Measurements from ENCODE around the gene UBTD2. TPM values are rescaled to one million over a fixed set of nuclear protein-coding genes. Genes with fewer than 3 reads are reported as not detected.
A peak's percentile ranks its signal among the peaks of the same experiment; 100 is the strongest.

The UBTD2 gene
- polyA plus RNA-seq, 3 donors, result 2.3 to 3.2 (median 2.6) TPM

GRCh38 chr5:172183881-172184280, 99.7 kb downstream of the UBTD2 start:
- H3K4me1 ChIP-seq (ENCODE audit: control insufficient read depth in 1 of 2, insufficient read depth in 2 of 2, low read length in 2 of 2), result peaks cover 66 to 81% of the 10 kb centered on the region in 2 donors
- Mint-ChIP-seq H3K4me3 (no peak overlapping the region), H3K27ac (peak overlapping the region in 5 of 7 donors; percentile 13 to 100 (median 98)), H3K9me3 (no peaks in the 10 kb centered on the region), H3K36me3 (peaks cover 39 to 56% of the 10 kb centered on the region in 2 donors), H3K4me1 (peaks cover 67% of the 10 kb centered on the region), H3K27me3 (ENCODE audit: low read depth in 3 of 3) (peaks cover 0 to 2% (median 2%) of the 10 kb centered on the region in 3 donors)
- peaks cover 90% of the 10 kb centered on the region for H3K79me2 ChIP-seq (ENCODE audit: insufficient read depth, low read length)
- no peak for DNase-seq
- H3K4me2 ChIP-seq (replicated peaks; ENCODE audit: extremely low read depth, low read length, poor library complexity, severe bottlenecking), result peak overlapping the region; percentile 80
- no peak for TF ChIP-seq CTCF (IDR thresholded peaks at IDR 0.05)
- intact Hi-C loops (cut with micrococcal nuclease), result no loop called here
- H3K9me3 ChIP-seq (replicated peaks in 1 of 2; ENCODE audit: control insufficient read depth in 1 of 2, insufficient read depth in 1 of 2, low read length in 2 of 2), result no peaks in the 10 kb centered on the region
- WGBS (ENCODE audit: insufficient coverage), result 86% methylated on average over 3 of the region's 4 CpGs
- peak overlapping the region in 1 of 2 donors; percentile 37 for H3K27ac ChIP-seq (ENCODE audit: low read depth in 1 of 2, low read length in 2 of 2)
- no peak overlapping the region for H2AFZ ChIP-seq (ENCODE audit: insufficient read depth, low read depth, low read length, poor library complexity, severe bottlenecking)
- no peaks in the 10 kb centered on the region for H3K27me3 ChIP-seq (ENCODE audit: control insufficient read depth in 2 of 2, insufficient read depth in 2 of 2, low read length in 2 of 2)
- peaks cover 90% of the 10 kb centered on the region for H4K20me1 ChIP-seq (ENCODE audit: insufficient read depth, low read length)
- peak overlapping the region in 1 of 3 experiments; percentile 97 for H3K4me3 ChIP-seq (replicated peaks in 1 of 3; ENCODE audit: low read depth in 2 of 3, low read length in 3 of 3)
- H3K36me3 ChIP-seq (replicated peaks in 1 of 2; ENCODE audit: control insufficient read depth in 1 of 2, insufficient read depth in 2 of 2, low read length in 2 of 2), result peaks cover 9 to 30% of the 10 kb centered on the region in 2 donors
- H3K9ac ChIP-seq (ENCODE audit: insufficient read depth, low read length, poor library complexity, severe bottlenecking), result no peak overlapping the region

DNA sequence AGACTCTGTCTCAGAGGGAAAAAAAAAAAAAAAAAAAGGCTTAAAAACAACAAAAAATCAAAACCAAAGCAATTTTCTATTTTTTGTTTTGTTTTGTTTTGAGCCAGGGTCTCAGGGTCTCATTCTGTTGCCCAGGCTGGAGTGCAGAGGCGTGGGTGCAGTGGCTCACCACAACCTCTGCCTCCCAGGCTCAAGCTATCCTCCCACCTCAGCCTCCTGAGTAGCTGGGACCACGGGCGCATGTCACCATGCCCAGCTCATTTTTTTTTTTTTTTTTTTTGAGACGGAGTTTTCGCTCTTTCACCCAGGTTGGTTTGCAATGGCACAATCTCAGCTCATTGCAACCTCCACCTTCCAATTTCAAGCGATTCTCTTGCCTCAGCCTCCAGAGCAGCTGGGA, 101.3 kb downstream of the UBTD2 start:
- Mint-ChIP-seq H3K4me1 (peaks cover 81% of the 10 kb centered on the region), H3K4me3 (no peak overlapping the region), H3K27me3 (ENCODE audit: low read depth in 3 of 3) (peaks cover 0 to 4% (median 1%) of the 10 kb centered on the region in 3 donors), H3K9me3 (no peaks in the 10 kb centered on the region), H3K27ac (peak overlapping the region in 3 of 7 donors; percentile 20 to 96 (median 40)), H3K36me3 (peaks cover 48 to 70% of the 10 kb centered on the region in 2 donors)
- 89% methylated on average over 3 of the region's 6 CpGs for WGBS (ENCODE audit: insufficient coverage)
- peaks cover 100% of the 10 kb centered on the region for H4K20me1 ChIP-seq (ENCODE audit: insufficient read depth, low read length)
- H3K27me3 ChIP-seq (ENCODE audit: control insufficient read depth in 2 of 2, insufficient read depth in 2 of 2, low read length in 2 of 2), result no peaks in the 10 kb centered on the region
- H3K36me3 ChIP-seq (replicated peaks in 1 of 2; ENCODE audit: control insufficient read depth in 1 of 2, insufficient read depth in 2 of 2, low read length in 2 of 2), result peaks cover 9 to 30% of the 10 kb centered on the region in 2 donors
- no peak overlapping the region for H2AFZ ChIP-seq (ENCODE audit: insufficient read depth, low read depth, low read length, poor library complexity, severe bottlenecking)
- DNase-seq, result no peak
- H3K79me2 ChIP-seq (ENCODE audit: insufficient read depth, low read length), result peaks cover 100% of the 10 kb centered on the region
- no peak overlapping the region for H3K27ac ChIP-seq (ENCODE audit: low read depth in 1 of 2, low read length in 2 of 2)
- H3K4me1 ChIP-seq (ENCODE audit: control insufficient read depth in 1 of 2, insufficient read depth in 2 of 2, low read length in 2 of 2), result peaks cover 82 to 93% of the 10 kb centered on the region in 2 donors
- H3K9me3 ChIP-seq (replicated peaks in 1 of 2; ENCODE audit: control insufficient read depth in 1 of 2, insufficient read depth in 1 of 2, low read length in 2 of 2), result no peaks in the 10 kb centered on the region
- intact Hi-C loops (cut with micrococcal nuclease), result no loop called here
- H3K9ac ChIP-seq (ENCODE audit: insufficient read depth, low read length, poor library complexity, severe bottlenecking), result no peak overlapping the region
- no peak for TF ChIP-seq CTCF (IDR thresholded peaks at IDR 0.05)
- H3K4me2 ChIP-seq (replicated peaks; ENCODE audit: extremely low read depth, low read length, poor library complexity, severe bottlenecking), result no peak overlapping the region
- no peak overlapping the region for H3K4me3 ChIP-seq (replicated peaks in 1 of 3; ENCODE audit: low read depth in 2 of 3, low read length in 3 of 3)

Measured in CD14-positive monocyte (primary cell).